Lung (tissue), 12 donors: Measurements from ENCODE around the gene RELA. TPM values are rescaled to one million over a fixed set of nuclear protein-coding genes. Genes with fewer than 3 reads are reported as not detected.
"Not testable (repeated sequence)": the region's sequence is repeated elsewhere in the genome, so short reads cannot be mapped to it uniquely, and the experiment has no call there.

Experiments
- ATAC-seq: fragments of 200-7000 bp; cut with Tn5 transposase; one replicate; pipeline ENCODE4 v1.9.1; 2020; ENCODE audit warnings: moderate number of reproducible peaks; ENCODE audit not compliant: insufficient read depth, low FRiP score
- DNase-seq, 3 donors: peaks; one replicate each; pipeline ENCODE4 v3.0.0-alpha.2; 2013 to 2017
- H3K27ac ChIP-seq, 2 donors: one replicate each; pipeline ENCODE4 v1.5.1; 2013; ENCODE audit warnings: mild to moderate bottlenecking in 2 of 2, moderate library complexity in 2 of 2, control low read depth in 1 of 2, inconsistent platforms in 1 of 2, low read depth in 1 of 2, low read length in 1 of 2
- H3K27me3 ChIP-seq, 3 donors: one replicate each; pipeline ENCODE4 v1.5.1; 2013; ENCODE audit warnings: low read length in 2 of 3; ENCODE audit not compliant: control insufficient read depth in 3 of 3, insufficient read depth in 3 of 3
- H3K36me3 ChIP-seq, 4 donors: one replicate each; pipeline ENCODE4 v1.5.1; 2013; ENCODE audit warnings: low read length in 4 of 4, mild to moderate bottlenecking in 1 of 4, moderate library complexity in 1 of 4; ENCODE audit not compliant: control insufficient read depth in 4 of 4, insufficient read depth in 4 of 4
- H3K4me1 ChIP-seq, 5 donors: one replicate each; pipeline ENCODE4 v1.5.1; 2013; ENCODE audit warnings: low read length in 5 of 5, mild to moderate bottlenecking in 2 of 5, moderate library complexity in 1 of 5; ENCODE audit not compliant: control insufficient read depth in 5 of 5, insufficient read depth in 5 of 5
- H3K4me3 ChIP-seq: one replicate; pipeline ENCODE4 v1.5.1; 2013; ENCODE audit warnings: mild to moderate bottlenecking, control low read depth, moderate library complexity
- H3K9ac ChIP-seq, 2 donors: one replicate each; pipeline ENCODE4 v1.5.1; 2013; ENCODE audit warnings: low read length in 2 of 2, control low read depth in 1 of 2; ENCODE audit not compliant: insufficient read depth in 1 of 2
- H3K9me3 ChIP-seq, 4 donors: one replicate each; pipeline ENCODE4 v1.5.1; 2013; ENCODE audit warnings: low read length in 3 of 4, mild to moderate bottlenecking in 1 of 4, moderate library complexity in 1 of 4; ENCODE audit not compliant: control insufficient read depth in 4 of 4, insufficient read depth in 3 of 4
- WGBS, 2 donors: extraction: QIAGEN DNeasy Blood & Tissue Kit; methylation state at CpG; one replicate each; pipeline ENCODE4 v1.1.7; 2013; 5-methylcytosine and 5-hydroxymethylcytosine counted together
- polyA plus RNA-seq, 2 donors: library from polyadenylated mRNA; stranded (reverse); fragments of 200-250 nt; gene quantifications; one replicate each; pipeline ENCODE4 v1.2.1, GENCODE V29; 2013
- total RNA-seq, 2 donors: library from RNA; depleted of rRNA in 1 of 2; stranded (reverse); fragments of >200 nt in 1 of 2; gene quantifications; one replicate each; pipeline ENCODE4 v1.2.1, GENCODE V29; 2014 to 2021
- TF ChIP-seq, protein P1 (sequence below): IDR thresholded peaks from 2 replicates; pipeline ENCODE4 v1.5.1; 2012; ENCODE audit warnings: mild to moderate bottlenecking; ENCODE audit errors: control extremely low read depth, extremely low read depth
- donor health status: control.
- donor health status: control.
- donor health status: Bipolar disorder and iron deficiency.
- donor health status: healthy.
- donor health status: DM: yes; HTN: yes; CAD: no.

RELA gene
- total and polyA plus RNA-seq, 4 donors, result 34.8 to 72.6 (median 58.0) TPM

DNA sequence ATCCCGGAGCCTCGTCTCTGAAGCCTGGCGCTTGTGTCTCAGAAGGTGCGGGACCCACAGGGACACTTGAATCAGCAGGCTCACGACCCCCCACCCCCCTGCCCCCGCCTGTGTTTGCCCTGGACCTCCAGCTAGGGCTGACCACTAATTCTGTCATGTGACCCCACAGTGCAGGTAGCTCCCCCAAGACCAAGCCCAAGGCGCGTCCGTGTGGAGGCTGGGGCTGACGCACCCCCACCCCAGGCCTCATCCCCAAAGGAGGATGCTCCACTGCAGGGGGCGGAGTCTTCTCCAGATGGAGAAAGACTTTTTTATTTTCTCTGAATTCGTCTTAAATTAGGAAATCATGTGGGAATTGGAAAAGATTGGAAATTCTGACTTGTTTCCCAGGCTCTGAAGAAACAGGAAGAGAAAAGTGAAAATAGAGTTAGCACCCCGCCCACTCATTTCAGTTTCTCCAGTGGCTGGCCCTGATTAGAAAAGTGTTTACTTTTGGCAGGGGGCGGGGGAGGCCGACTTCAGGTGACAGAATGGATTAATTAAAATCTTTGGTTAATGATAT, 1.0 kb upstream of the RELA start:
- TF ChIP-seq, protein P1, sequence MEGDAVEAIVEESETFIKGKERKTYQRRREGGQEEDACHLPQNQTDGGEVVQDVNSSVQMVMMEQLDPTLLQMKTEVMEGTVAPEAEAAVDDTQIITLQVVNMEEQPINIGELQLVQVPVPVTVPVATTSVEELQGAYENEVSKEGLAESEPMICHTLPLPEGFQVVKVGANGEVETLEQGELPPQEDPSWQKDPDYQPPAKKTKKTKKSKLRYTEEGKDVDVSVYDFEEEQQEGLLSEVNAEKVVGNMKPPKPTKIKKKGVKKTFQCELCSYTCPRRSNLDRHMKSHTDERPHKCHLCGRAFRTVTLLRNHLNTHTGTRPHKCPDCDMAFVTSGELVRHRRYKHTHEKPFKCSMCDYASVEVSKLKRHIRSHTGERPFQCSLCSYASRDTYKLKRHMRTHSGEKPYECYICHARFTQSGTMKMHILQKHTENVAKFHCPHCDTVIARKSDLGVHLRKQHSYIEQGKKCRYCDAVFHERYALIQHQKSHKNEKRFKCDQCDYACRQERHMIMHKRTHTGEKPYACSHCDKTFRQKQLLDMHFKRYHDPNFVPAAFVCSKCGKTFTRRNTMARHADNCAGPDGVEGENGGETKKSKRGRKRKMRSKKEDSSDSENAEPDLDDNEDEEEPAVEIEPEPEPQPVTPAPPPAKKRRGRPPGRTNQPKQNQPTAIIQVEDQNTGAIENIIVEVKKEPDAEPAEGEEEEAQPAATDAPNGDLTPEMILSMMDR, result no peak
- no peaks in the 10 kb centered on the region for H3K9me3 ChIP-seq
- H3K9ac ChIP-seq, result peak overlapping the region; percentile 96 to 97
- DNase-seq, result peak; percentile 72 to 78 (median 72)
- 0 to 1% methylated on average over 15 of the region's 15 CpGs for WGBS, 2 donors
- peak overlapping the region; percentile 79 for H3K4me3 ChIP-seq
- H3K27me3 ChIP-seq, result no peaks in the 10 kb centered on the region
- peak; percentile 31 for ATAC-seq
- H3K36me3 ChIP-seq, result peaks cover 0 to 27% (median 19%) of the 10 kb centered on the region in 4 donors
- H3K27ac ChIP-seq, result peak overlapping the region; percentile 94 to 99
- H3K4me1 ChIP-seq, result peaks cover 0 to 20% (median 6%) of the 10 kb centered on the region in 5 donors

GRCh38 chr11:65662247-65662798, 393 bp downstream of the RELA start:
- 0% methylated on average over 25 to 29 of the region's 29 CpGs for WGBS, 2 donors
- TF ChIP-seq, protein P1, result no peak
- ATAC-seq (peak; percentile 9), DNase-seq (no peak)
- Histone ChIP-seq H3K9ac (peak overlapping the region; percentile 91 to 97), H3K4me3 (peak overlapping the region; percentile 79), H3K27me3 (no peaks in the 10 kb centered on the region), H3K36me3 (peaks cover 10 to 40% (median 31%) of the 10 kb centered on the region in 4 donors), H3K27ac (peak overlapping the region; percentile 94 to 99), H3K9me3 (no peaks in the 10 kb centered on the region), H3K4me1 (peaks cover 0 to 20% (median 6%) of the 10 kb centered on the region in 5 donors)

DNA sequence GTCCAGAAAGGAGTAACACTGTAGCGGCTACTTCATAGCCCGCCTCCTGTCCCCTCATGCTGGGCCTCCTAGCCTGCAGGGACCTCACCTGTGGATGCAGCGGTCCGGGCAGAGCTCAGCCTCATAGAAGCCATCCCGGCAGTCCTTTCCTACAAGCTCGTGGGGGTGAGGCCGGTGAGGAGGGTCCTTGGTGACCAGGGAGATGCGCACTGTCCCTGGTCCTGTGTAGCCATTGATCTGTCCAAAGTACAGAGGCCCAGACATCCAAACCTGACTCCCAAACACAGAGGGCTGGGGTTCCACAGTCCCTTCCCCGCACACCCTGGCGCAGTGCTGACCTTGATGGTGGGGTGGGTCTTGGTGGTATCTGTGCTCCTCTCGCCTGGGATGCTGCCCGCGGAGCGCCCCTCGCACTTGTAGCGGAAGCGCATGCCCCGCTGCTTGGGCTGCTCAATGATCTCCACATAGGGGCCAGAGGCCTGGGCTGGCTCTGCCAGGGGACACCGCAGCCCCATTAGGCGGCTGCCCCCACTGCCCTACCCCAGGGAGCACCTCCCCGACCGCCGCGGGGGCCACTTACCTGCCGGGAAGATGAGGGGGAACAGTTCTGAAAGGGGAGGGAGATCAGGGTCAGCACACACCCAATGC, 993 bp downstream of the RELA start:
- H3K27me3 ChIP-seq, result no peaks in the 10 kb centered on the region
- WGBS, 2 donors, result 55 to 68% methylated on average over 25 of the region's 25 CpGs
- H3K4me3 ChIP-seq, result peak overlapping the region; percentile 79
- peaks cover 0 to 20% (median 6%) of the 10 kb centered on the region in 5 donors for H3K4me1 ChIP-seq
- no peaks in the 10 kb centered on the region for H3K9me3 ChIP-seq
- TF ChIP-seq, protein P1, result no peak
- H3K27ac ChIP-seq, result peak overlapping the region; percentile 94 to 99
- peaks cover 14 to 45% (median 32%) of the 10 kb centered on the region in 4 donors for H3K36me3 ChIP-seq
- no peak for ATAC-seq
- no peak for DNase-seq
- peak overlapping the region; percentile 91 to 97 for H3K9ac ChIP-seq

GRCh38 chr11:65660908-65661307, 1.8 kb downstream of the RELA start:
- not testable (repeated sequence) for H3K27me3 ChIP-seq, DNase-seq, ATAC-seq, H3K27ac ChIP-seq, H3K9ac ChIP-seq, H3K4me3 ChIP-seq, H3K9me3 ChIP-seq
- peaks cover 0 to 20% (median 6%) of the 10 kb centered on the region in 5 donors for H3K4me1 ChIP-seq
- WGBS, 2 donors, result 93 to 96% methylated on average over 9 of the region's 9 CpGs
- H3K36me3 ChIP-seq, result peaks cover 17 to 50% (median 32%) of the 10 kb centered on the region in 4 donors
